Stimulated activated CD4-positive, alpha-beta T cell treated with anti-CD3 and anti-CD28 coated beads, Interleukin-15, amount 100 ng/mL, for 1 hour (primary cell): Measurements from ENCODE around the gene CDK19.
A peak's percentile ranks its signal among the peaks of the same experiment; 100 is the strongest.

Experiments
- DNase-seq, 2 donors: peaks; one replicate each; pipeline ENCODE4 v3.0.0-alpha.2; 2020; ENCODE audit warnings: low read depth in 1 of 2, low spot score in 1 of 2

CDK19 gene

DNA sequence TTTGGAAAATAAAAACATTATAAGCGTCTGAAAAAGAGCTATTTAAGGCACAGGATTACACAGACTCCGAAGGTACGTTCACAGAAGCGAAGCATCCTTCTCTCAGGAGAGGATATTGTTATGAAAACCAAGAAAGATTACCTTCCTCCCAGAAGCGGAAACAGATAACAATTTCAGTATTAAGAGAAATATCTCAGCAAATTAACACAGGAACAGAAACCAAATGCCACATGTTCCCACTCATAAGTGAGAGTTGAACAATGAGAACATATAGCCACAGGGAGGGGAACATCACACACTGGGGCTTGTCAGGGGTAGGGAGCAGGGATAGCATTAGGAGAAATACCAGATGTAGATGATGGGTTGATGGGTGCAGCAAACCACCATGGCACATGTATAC, 109.7 kb downstream of the CDK19 start:
- no peak for DNase-seq

GRCh38 chr6:110703906-110704594, 111.2 kb downstream of the CDK19 start:
- DNase-seq = no peak

DNA sequence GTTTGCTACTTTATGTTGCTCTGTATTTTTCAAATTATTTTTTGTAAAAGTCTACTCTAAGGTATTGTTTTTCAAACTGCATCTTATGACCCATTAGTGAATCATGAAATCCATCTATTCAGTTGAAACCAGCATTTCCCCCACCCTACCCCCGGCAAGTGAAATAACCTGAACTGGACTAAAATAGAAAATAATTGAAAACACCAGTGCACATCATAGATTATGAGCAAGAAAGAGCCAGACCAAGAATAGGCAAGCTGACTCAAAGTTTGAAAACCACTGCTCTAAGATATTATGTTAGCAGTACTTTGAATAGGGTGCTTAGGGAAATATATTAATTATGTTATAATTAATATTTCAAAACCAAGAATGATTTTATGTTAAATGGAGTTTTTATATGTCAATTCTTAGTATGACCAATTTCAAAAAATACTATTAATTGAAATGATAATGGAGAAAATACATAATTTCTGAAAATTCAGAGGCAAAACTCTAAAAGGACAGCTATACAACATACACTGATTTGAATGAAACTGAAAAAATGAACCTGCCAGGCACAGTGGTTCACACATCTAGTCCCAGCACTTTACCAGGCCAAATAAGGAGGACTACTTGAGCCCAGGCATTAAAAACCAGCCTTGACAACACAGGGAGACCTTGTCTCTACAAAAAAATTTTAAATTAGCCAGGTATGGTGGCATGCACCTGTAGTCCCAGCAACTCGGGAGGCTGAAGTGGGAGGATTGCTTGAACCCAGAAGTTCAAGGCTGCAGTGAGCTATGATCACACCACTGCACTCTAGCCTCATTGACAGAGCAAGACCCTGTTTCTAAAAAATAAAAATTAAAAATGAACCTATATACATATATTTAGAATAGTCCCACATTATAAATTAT, 112.0 kb downstream of the CDK19 start:
- no peak for DNase-seq

DNA sequence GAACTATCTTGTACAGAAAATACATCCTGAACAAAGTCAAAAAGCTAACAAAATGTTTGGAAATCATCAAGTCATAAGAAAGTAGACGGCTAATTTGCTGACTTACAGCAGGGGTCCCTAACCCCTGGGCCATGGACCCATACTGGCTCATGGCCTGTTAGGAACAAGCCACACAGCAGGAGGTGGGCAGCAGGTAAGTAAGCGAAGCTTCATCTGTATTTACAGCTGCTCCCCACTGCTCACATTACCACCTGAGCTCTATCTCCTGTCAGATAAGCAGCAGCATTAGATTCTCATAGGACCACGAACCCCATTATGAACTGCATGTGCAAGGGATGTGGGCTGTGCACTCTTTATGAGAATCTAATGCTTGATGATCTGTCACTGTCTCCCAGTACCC, 115.5 kb downstream of the CDK19 start:
- no peak for DNase-seq

DNA sequence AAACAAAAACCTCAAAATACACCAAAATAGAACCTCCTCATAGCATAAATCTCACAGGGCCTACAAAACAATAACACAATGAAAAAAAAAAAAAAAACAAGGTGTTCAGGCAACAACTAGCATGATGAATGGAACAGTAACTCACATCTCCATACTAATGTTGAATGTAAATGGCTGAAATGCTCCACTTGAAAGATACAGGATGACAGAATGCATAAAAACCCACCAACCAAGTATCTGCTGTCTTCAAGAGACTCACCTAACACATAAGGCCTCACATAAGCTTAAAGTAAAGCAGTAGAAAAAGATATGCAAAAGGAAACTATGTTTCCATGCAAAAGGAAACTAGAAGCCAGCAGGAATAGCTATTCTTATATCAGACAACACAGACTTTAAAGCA, 121.3 kb downstream of the CDK19 start:
- DNase-seq = no peak

DNA sequence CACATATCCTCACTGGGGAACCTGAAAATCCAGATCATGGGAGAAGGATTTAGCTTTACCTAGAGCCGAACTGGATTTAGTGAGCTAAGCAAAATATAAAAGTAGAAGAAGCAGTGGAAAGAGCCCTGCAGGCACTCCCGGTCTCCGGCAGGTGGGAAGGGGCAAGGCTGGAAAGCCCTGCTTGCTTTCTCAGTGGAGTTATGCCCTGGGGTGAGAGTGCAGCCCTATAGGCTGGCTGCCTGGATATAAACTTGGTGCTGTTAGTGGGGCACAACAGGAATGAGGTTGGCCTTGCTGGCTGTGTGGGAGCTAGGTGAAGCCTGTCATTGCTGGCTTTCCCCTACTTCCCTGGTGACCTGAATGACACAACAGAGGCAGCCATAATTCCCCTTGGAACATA, 122.0 kb downstream of the CDK19 start:
- DNase-seq = no peak

- no peak for DNase-seq
Observed at GRCh38 chr6:110690916-110691315, 124.4 kb downstream of the CDK19 start.

GRCh38 chr6:110690106-110690654, 125.1 kb downstream of the CDK19 start:
- DNase-seq = no peak

GRCh38 chr6:110689275-110689935, 125.9 kb downstream of the CDK19 start:
- DNase-seq = no peak

DNA sequence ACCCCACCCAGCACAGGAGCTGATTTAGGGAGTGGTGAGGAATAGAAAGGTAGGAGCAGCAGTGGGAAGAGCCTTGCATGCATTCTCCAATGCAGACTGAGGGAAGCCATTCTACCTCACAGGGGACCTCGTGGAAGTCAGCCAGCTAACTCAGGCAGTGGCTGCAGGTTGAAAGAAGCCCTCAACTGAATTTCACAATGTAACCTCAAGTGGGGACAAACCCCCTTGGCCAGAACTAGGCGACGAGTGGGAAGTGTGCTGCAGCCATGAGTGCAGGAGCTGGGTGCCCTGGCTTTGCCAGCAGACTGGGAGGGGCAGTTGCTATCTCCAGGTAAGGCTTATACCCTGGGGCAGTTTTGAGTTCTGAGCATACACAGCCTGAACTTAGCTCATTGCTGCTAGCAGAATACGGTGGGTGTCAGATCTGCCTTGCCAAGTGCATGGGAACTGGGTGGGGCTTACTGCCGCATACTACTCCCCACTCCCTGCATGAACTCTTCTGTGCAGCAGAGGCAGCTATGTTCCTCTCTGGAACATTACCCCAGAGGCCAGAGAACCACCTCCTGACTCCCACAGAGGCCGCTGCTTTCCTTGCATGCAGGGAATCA, 126.5 kb downstream of the CDK19 start:
- DNase-seq = no peak

GRCh38 chr6:110687326-110687725, 127.9 kb downstream of the CDK19 start:
- DNase-seq = no peak

DNA sequence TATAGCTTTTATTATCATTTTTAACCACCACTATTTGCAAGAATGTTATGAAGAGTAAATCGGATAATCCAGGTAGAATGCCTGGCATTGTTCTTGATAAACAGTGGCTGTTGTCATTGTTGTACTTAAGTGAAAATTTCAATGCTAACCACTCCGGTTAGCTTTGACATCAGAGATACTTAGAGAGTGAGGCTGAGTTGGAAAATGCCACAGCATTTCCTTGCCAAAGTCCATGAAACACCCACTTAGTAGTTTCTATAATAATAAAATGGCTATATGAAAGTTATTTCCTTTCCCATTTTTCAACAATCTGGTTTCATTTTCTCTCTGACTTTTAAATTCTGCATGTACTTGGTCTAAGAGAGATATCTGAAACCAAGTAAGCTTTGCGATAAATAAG, 132.0 kb downstream of the CDK19 start:
- no peak for DNase-seq

- peak in 1 of 2 donors; percentile 27 for DNase-seq
Observed at GRCh38 chr6:110682460-110682853, 132.8 kb downstream of the CDK19 start.

GRCh38 chr6:110681543-110682459, 133.5 kb downstream of the CDK19 start:
- no peak for DNase-seq

- no peak for DNase-seq
Observed at GRCh38 chr6:110676396-110676795, 138.9 kb downstream of the CDK19 start.

DNA sequence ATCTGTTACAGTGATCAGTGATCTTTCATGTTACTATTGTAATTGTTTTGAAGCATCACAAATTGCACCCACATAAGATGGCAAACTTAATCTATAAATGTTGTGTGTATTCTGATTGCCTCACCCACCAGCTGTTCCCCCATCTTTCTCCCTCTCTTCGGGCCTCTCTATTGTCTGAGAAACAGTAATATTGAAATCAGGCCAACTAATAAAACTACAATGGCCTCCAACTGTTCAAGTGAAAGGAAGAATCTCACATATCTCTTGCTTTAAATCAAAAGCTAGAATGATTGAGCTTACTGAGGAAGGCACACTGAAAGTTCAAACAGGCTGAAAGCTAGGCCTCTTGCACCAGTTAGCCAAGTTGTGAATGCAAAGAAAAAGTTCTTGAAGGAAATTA, 141.2 kb downstream of the CDK19 start:
- DNase-seq = no peak

DNA sequence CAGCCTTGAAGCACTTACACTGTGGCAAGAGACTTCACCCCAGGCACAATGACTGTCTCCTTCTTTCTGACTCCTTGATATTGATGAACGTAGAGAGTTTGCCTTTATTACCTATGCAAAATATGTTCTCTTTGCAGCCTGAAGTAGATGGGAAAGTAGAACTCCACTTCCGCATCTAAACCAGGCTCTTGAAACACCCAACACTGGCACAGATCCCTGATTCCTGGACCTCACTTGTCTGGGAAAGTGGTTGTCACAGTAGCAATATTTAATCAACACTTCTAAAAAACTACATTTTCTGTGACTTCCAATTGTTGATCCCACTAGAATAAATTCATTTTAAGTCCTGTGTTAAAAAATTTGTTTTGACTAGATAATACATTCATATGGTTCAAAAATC, 143.1 kb downstream of the CDK19 start:
- no peak for DNase-seq

- DNase-seq = no peak
Observed at GRCh38 chr6:110671447-110671846, 143.8 kb downstream of the CDK19 start.

- DNase-seq = no peak
Observed at GRCh38 chr6:110665600-110665999, 149.7 kb downstream of the CDK19 start.

- DNase-seq = no peak
Observed at GRCh38 chr6:110664933-110665332, 150.3 kb downstream of the CDK19 start.
